HG02852 (cell line): ENCODE results near the gene XRN1.
"Not testable (repeated sequence)": the region's sequence is repeated elsewhere in the genome, so short reads cannot be mapped to it uniquely, and the experiment has no call there.

Source experiments
- ATAC-seq: cut with Tn5 transposase; IDR thresholded peaks from one replicate; pipeline ENCODE4 v1.9.1; 2021; ENCODE audit warnings: mild to moderate bottlenecking, moderate library complexity; ENCODE audit not compliant: unreplicated experiment

Gene XRN1

GRCh38 chr3:142353571-142353970 is 94.3 kb downstream of the XRN1 start:
- no peak for ATAC-seq

- not testable (repeated sequence) for ATAC-seq
These were observed 95.1 kb downstream of the XRN1 start for GRCh38 chr3:142352698-142353097.

GRCh38 chr3:142348460-142348859 is 99.4 kb downstream of the XRN1 start:
- ATAC-seq: no peak

GRCh38 chr3:142337994-142338393 is 109.8 kb downstream of the XRN1 start:
- ATAC-seq: no peak

GRCh38 chr3:142332390-142332789 is 115.4 kb downstream of the XRN1 start:
- no peak for ATAC-seq

GRCh38 chr3:142324275-142324953 is 123.4 kb downstream of the XRN1 start:
- not testable (repeated sequence) for ATAC-seq

GRCh38 chr3:142319912-142320311 is 127.9 kb downstream of the XRN1 start:
- ATAC-seq: no peak

- no peak for ATAC-seq
These were observed 128.7 kb downstream of the XRN1 start for GRCh38 chr3:142319094-142319493.

- ATAC-seq: no peak
These were observed 129.5 kb downstream of the XRN1 start for GRCh38 chr3:142318331-142318730.

GRCh38 chr3:142315978-142316388 is 131.9 kb downstream of the XRN1 start:
- not testable (repeated sequence) for ATAC-seq

GRCh38 chr3:142315083-142315482 is 132.8 kb downstream of the XRN1 start:
- ATAC-seq: no peak

GRCh38 chr3:142310439-142310838 is 137.4 kb downstream of the XRN1 start:
- ATAC-seq: no peak

GRCh38 chr3:142302847-142303246 is 145.0 kb downstream of the XRN1 start:
- ATAC-seq: not testable (repeated sequence)

- ATAC-seq: no peak
These were observed 149.2 kb downstream of the XRN1 start for GRCh38 chr3:142298626-142299025.

- ATAC-seq: no peak
These were observed 151.3 kb downstream of the XRN1 start for GRCh38 chr3:142296507-142296906.

- ATAC-seq: no peak
These were observed 159.8 kb downstream of the XRN1 start for GRCh38 chr3:142287866-142288638.

GRCh38 chr3:142285083-142285517 is 162.7 kb downstream of the XRN1 start:
- ATAC-seq: no peak

- ATAC-seq: no peak
These were observed 165.3 kb downstream of the XRN1 start for GRCh38 chr3:142282503-142282902.

- no peak for ATAC-seq
These were observed 166.4 kb downstream of the XRN1 start for GRCh38 chr3:142281474-142281873.

GRCh38 chr3:142279965-142280590 is 167.8 kb downstream of the XRN1 start:
- peak; percentile 87 for ATAC-seq

GRCh38 chr3:142278451-142278850 is 169.4 kb downstream of the XRN1 start:
- no peak for ATAC-seq

GRCh38 chr3:142276781-142277180 is 171.1 kb downstream of the XRN1 start:
- no peak for ATAC-seq
